RWPE2 (cell line): Measurements from ENCODE around the gene ATP6V0D1.

Experiments used
- ATAC-seq: fragments of 200-7000 bp; cut with Tn5 transposase; 3 replicates; pipeline ENCODE4 v1.9.1; 2021; ENCODE audit warnings: low read depth
- DNase-seq: peaks from one replicate; pipeline ENCODE4 v3.0.0-alpha.2; 2020; ENCODE audit warnings: low spot score
- H3K27ac ChIP-seq: fragments of 450-650 bp; 2 replicates; pipeline ENCODE4 v1.5.1; 2017; ENCODE audit warnings: mild to moderate bottlenecking; ENCODE audit not compliant: poor library complexity, severe bottlenecking
- H3K27me3 ChIP-seq: fragments of 250-450 bp; sonication (Bioruptor Pico); 2 replicates; pipeline ENCODE4 v1.5.1; 2021; ENCODE audit warnings: mild to moderate bottlenecking, moderate library complexity; ENCODE audit not compliant: insufficient read depth, poor library complexity, severe bottlenecking
- H3K36me3 ChIP-seq: fragments of 250-450 bp; sonication (Bioruptor Pico); 2 replicates; pipeline ENCODE4 v1.5.1; 2020; ENCODE audit warnings: low read depth, mild to moderate bottlenecking, moderate library complexity
- H3K4me1 ChIP-seq: fragments of 250-450 bp; sonication (Bioruptor Pico); 2 replicates; pipeline ENCODE4 v1.5.1; 2021; ENCODE audit warnings: mild to moderate bottlenecking, moderate library complexity; ENCODE audit not compliant: insufficient read depth, poor library complexity, severe bottlenecking
- H3K4me3 ChIP-seq: fragments of 250-450 bp; sonication (Bioruptor Pico); 2 replicates; pipeline ENCODE4 v1.5.1; 2021; ENCODE audit warnings: mild to moderate bottlenecking, moderate library complexity; ENCODE audit not compliant: severe bottlenecking
- H3K9me3 ChIP-seq: fragments of 250-450 bp; sonication (Bioruptor Pico); 2 replicates; pipeline ENCODE4 v1.5.1; 2021; ENCODE audit warnings: mild to moderate bottlenecking, moderate library complexity; ENCODE audit not compliant: severe bottlenecking
- TF ChIP-seq, protein P1 (sequence below): fragments of 450-650 bp; IDR thresholded peaks from one replicate; pipeline ENCODE4 v1.5.1; 2017; ENCODE audit warnings: mild to moderate bottlenecking, moderate library complexity; ENCODE audit not compliant: poor library complexity, severe bottlenecking

ATP6V0D1 gene

DNA sequence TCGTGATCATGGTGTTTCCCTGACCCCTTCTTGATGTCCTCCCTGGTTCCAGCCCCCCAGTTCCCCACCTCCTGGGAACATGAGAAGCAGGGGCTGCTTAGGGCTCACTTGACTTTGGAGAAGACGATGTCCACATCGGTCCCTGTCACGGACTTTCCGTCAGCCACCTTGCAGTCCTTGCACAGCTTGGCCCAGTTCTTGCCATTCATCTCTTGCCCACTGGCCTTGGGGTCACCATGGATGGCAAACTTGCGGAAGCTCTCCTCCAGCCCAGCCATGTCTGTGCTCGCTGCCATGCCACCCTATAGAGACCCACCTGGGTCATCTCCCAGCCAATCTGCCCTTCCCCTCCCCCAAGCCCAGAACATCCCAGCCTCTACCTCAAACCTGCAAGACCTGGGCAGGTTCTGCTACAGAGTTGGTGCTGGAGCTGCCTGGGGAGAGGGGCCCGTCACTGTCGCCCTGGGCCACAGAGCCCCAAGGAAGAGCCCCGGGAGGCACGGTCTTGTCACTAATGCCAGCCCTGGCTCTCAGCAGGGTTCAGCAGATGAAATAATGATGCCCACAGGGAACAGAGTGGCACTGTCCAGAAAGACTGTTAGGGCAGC is 90.0 kb downstream of the ATP6V0D1 start:
- no peak for DNase-seq
- H3K9me3 ChIP-seq, result no peaks in the 10 kb centered on the region
- no peak overlapping the region for H3K4me3 ChIP-seq
- no peak overlapping the region for H3K27ac ChIP-seq
- H3K27me3 ChIP-seq, result no peaks in the 10 kb centered on the region
- H3K4me1 ChIP-seq, result peaks cover 6% of the 10 kb centered on the region
- TF ChIP-seq, protein P1, sequence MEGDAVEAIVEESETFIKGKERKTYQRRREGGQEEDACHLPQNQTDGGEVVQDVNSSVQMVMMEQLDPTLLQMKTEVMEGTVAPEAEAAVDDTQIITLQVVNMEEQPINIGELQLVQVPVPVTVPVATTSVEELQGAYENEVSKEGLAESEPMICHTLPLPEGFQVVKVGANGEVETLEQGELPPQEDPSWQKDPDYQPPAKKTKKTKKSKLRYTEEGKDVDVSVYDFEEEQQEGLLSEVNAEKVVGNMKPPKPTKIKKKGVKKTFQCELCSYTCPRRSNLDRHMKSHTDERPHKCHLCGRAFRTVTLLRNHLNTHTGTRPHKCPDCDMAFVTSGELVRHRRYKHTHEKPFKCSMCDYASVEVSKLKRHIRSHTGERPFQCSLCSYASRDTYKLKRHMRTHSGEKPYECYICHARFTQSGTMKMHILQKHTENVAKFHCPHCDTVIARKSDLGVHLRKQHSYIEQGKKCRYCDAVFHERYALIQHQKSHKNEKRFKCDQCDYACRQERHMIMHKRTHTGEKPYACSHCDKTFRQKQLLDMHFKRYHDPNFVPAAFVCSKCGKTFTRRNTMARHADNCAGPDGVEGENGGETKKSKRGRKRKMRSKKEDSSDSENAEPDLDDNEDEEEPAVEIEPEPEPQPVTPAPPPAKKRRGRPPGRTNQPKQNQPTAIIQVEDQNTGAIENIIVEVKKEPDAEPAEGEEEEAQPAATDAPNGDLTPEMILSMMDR, result no peak
- no peak for ATAC-seq
- no peaks in the 10 kb centered on the region for H3K36me3 ChIP-seq

DNA sequence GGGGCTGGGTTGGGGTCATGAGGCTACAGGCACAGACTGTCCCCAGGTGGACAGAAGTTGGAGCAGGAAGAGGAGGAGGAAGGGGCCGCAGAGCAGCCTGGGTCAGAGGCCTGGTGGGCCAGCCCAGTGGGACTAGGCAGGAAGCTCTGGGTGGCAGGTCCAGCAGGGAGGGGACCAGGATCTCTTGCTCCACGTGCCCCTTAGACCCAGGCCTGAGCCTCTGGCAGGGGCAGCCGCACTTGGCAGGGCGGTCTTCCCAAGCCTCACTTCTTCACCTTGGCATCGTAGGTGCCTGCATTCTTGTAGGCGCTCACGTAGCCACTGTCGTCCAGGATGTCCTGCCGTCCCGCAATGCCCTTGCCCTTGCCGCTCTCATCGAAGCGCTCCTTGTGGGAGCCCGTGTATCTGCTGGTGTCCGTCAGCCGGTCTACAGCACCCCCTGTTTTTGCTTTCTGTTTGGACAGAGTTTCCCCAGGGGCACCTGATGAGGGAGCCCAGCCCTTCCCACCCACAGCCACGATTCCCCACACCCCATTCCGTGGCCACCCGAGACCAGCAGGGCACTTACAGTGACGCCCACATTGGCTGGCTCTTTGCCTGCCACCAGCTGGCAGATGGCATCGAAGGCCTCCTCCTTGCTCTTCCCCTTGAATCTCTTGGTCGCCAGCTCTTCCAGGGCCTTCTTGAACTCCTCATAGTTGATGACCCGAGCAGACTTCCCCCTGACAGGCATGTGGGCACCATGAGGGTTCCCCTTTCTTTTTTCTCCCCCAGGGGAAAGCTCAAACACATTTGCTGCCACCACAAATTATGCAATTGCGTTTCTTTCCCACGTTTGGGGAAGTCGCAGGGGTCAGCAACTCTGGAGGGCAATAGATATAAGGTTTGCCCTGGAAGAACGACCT is 90.8 kb downstream of the ATP6V0D1 start:
- no peak for ATAC-seq
- TF ChIP-seq, protein P1, result no peak

DNA sequence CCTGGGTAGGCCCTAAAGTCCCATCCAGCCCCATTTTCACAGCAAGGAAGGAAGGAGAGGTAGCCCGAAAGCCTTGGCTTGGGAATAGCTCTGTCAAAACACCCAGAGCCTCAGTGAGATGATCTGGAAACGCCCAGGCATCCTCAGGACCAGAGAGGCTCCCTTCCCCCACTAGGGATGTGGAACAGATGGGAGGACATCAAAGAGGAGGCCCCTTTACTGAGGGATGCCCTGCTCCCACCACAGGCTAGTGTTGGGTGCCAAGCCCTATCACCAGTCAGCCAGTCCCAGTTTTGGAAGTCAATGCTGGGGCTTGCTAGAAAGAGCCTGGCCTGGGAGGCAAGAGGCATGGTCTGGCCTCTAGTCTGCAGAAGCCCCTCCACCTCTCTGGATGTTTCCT is 92.4 kb downstream of the ATP6V0D1 start:
- H3K4me3 ChIP-seq, result no peak overlapping the region
- DNase-seq, result no peak
- H3K27ac ChIP-seq, result no peak overlapping the region
- H3K9me3 ChIP-seq, result no peaks in the 10 kb centered on the region
- no peaks in the 10 kb centered on the region for H3K36me3 ChIP-seq
- ATAC-seq, result no peak
- peaks cover under 1% of the 10 kb centered on the region for H3K4me1 ChIP-seq
- TF ChIP-seq, protein P1, result no peak
- H3K27me3 ChIP-seq, result no peaks in the 10 kb centered on the region

More for the DNA sequence above, 90.8 kb downstream of the ATP6V0D1 start:
- Histone ChIP-seq H3K9me3 (no peaks in the 10 kb centered on the region), H3K4me1 (peaks cover 3% of the 10 kb centered on the region), H3K27ac (no peak overlapping the region), H3K4me3 (no peak overlapping the region), H3K36me3 (no peaks in the 10 kb centered on the region), H3K27me3 (no peaks in the 10 kb centered on the region)
- DNase-seq, result no peak

DNA sequence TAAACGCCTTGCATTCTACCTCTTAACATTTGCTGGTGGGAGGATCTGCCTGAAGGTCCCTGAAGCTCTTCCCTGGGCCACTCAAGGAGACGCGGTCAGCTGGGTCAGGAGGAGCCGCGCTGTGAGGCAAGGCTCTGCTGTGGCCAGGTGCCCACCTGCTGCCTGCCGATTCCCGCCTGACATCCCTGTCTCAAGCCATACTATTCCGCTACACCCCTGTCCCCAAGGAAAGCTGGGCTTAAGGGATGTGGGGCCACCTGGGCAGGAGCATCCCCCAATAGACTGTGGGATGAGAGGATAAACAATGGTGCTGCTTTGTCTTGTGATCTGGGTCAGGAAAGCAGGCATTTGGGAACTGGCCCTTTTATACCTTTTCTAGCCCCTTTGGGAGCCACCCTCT is 92.8 kb downstream of the ATP6V0D1 start:
- ATAC-seq (no peak), DNase-seq (no peak)
- Histone ChIP-seq H3K9me3 (no peaks in the 10 kb centered on the region), H3K36me3 (no peaks in the 10 kb centered on the region), H3K4me3 (no peak overlapping the region), H3K27me3 (no peaks in the 10 kb centered on the region), H3K27ac (no peak overlapping the region), H3K4me1 (no peaks in the 10 kb centered on the region)
- TF ChIP-seq, protein P1, result no peak
